ENCODE results near the gene KMT2C.
A peak's percentile ranks its signal among the peaks of the same experiment; 100 is the strongest.

The KMT2C gene

GRCh38 chr7:152465119-152465387, 29.2 kb upstream of the KMT2C start:
- Histone ChIP-seq H3K9ac (ENCODE audit: low read length) (peak overlapping the region; percentile 94), H3F3A (ENCODE audit: insufficient read depth) (peaks cover 7% of the 10 kb centered on the region; the same call in 1 of the 2 replicates), H4K20me1 (ENCODE audit: low read depth, low read length) (no peaks in the 10 kb centered on the region), H2AFZ (ENCODE audit: low read depth, low read length, severe bottlenecking) (peak overlapping the region; percentile 83), H3K27ac (ENCODE audit: low read depth, low read length) (no peak overlapping the region), H3K27me3 (ENCODE audit: low read length) (no peaks in the 10 kb centered on the region), H3K9me3 (ENCODE audit: insufficient read depth, low read length) (no peaks in the 10 kb centered on the region), H3K79me2 (ENCODE audit: insufficient read depth, low read length) (no peaks in the 10 kb centered on the region), H3K9me2 (replicated peaks; ENCODE audit: insufficient read depth, low read length) (no peaks in the 10 kb centered on the region), H3K36me3 (ENCODE audit: low read length) (no peaks in the 10 kb centered on the region), H3K4me2 (ENCODE audit: low read depth, low read length, poor library complexity, severe bottlenecking) (peak overlapping the region; percentile 77), H3K4me3 (ENCODE audit: insufficient read depth, low read length, poor library complexity, severe bottlenecking) (peak overlapping the region; percentile 67)
- TF ChIP-seq EZH2phosphoT487 (conservative IDR thresholded peaks at IDR 0.05; ENCODE audit: low read length) (no peak), CTCF (IDR thresholded peaks at IDR 0.05; ENCODE audit: insufficient read depth, low read length, poor library complexity, severe bottlenecking) (no peak)

GRCh38 chr7:152464312-152465118, 28.7 kb upstream of the KMT2C start:
- H3K4me3 ChIP-seq (ENCODE audit: insufficient read depth, low read length, poor library complexity, severe bottlenecking), result peak overlapping the region; percentile 67
- peaks cover 7% of the 10 kb centered on the region; the same call in 1 of the 2 replicates for H3F3A ChIP-seq (ENCODE audit: insufficient read depth)
- TF ChIP-seq EZH2phosphoT487 (conservative IDR thresholded peaks at IDR 0.05; ENCODE audit: low read length) (no peak), CTCF (IDR thresholded peaks at IDR 0.05; ENCODE audit: insufficient read depth, low read length, poor library complexity, severe bottlenecking) (no peak)
- no peaks in the 10 kb centered on the region for H3K9me3 ChIP-seq (ENCODE audit: insufficient read depth, low read length)
- no peaks in the 10 kb centered on the region for H3K27me3 ChIP-seq (ENCODE audit: low read length)
- no peaks in the 10 kb centered on the region for H3K9me2 ChIP-seq (replicated peaks; ENCODE audit: insufficient read depth, low read length)
- H4K20me1 ChIP-seq (ENCODE audit: low read depth, low read length), result no peaks in the 10 kb centered on the region
- peak overlapping the region; percentile 83 for H2AFZ ChIP-seq (ENCODE audit: low read depth, low read length, severe bottlenecking)
- peak overlapping the region; percentile 94 for H3K9ac ChIP-seq (ENCODE audit: low read length)
- H3K36me3 ChIP-seq (ENCODE audit: low read length), result no peaks in the 10 kb centered on the region
- no peaks in the 10 kb centered on the region for H3K79me2 ChIP-seq (ENCODE audit: insufficient read depth, low read length)
- peak overlapping the region; percentile 84 for H3K27ac ChIP-seq (ENCODE audit: low read depth, low read length)
- H3K4me2 ChIP-seq (ENCODE audit: low read depth, low read length, poor library complexity, severe bottlenecking), result peak overlapping the region; percentile 77

- no peaks in the 10 kb centered on the region for H3K27me3 ChIP-seq (ENCODE audit: low read length)
- peaks cover 7% of the 10 kb centered on the region; the same call in 1 of the 2 replicates for H3F3A ChIP-seq (ENCODE audit: insufficient read depth)
- H3K9me2 ChIP-seq (replicated peaks; ENCODE audit: insufficient read depth, low read length), result no peaks in the 10 kb centered on the region
- TF ChIP-seq CTCF (IDR thresholded peaks at IDR 0.05; ENCODE audit: insufficient read depth, low read length, poor library complexity, severe bottlenecking) (no peak), EZH2phosphoT487 (conservative IDR thresholded peaks at IDR 0.05; ENCODE audit: low read length) (no peak)
- peak overlapping the region; percentile 85 for H3K4me2 ChIP-seq (ENCODE audit: low read depth, low read length, poor library complexity, severe bottlenecking)
- peak overlapping the region; percentile 84 for H3K27ac ChIP-seq (ENCODE audit: low read depth, low read length)
- no peaks in the 10 kb centered on the region for H4K20me1 ChIP-seq (ENCODE audit: low read depth, low read length)
- H3K36me3 ChIP-seq (ENCODE audit: low read length), result no peaks in the 10 kb centered on the region
- H3K9ac ChIP-seq (ENCODE audit: low read length), result peak overlapping the region; percentile 94
- peak overlapping the region; percentile 92 for H3K4me3 ChIP-seq (ENCODE audit: insufficient read depth, low read length, poor library complexity, severe bottlenecking)
- peak overlapping the region; percentile 99 for H2AFZ ChIP-seq (ENCODE audit: low read depth, low read length, severe bottlenecking)
- no peaks in the 10 kb centered on the region for H3K79me2 ChIP-seq (ENCODE audit: insufficient read depth, low read length)
- H3K9me3 ChIP-seq (ENCODE audit: insufficient read depth, low read length), result no peaks in the 10 kb centered on the region
Observed at GRCh38 chr7:152463709-152464311, 28.0 kb upstream of the KMT2C start.
